GM06990 (cell line): ENCODE data around the gene ZNF862.
A peak's percentile ranks its signal among the peaks of the same experiment; 100 is the strongest.

Source experiments
- DNase-seq: peaks from one replicate; pipeline ENCODE4 v3.0.0-alpha.2; 2011; ENCODE audit not compliant: insufficient read length; ENCODE audit errors: extremely low read depth
- H3K27me3 ChIP-seq: replicated peaks from 2 replicates; pipeline ENCODE4 v1.6.0; 2011; ENCODE audit warnings: low read length; ENCODE audit not compliant: control insufficient read depth, insufficient read depth
- H3K36me3 ChIP-seq: 2 replicates; pipeline ENCODE4 v1.5.1; 2011; ENCODE audit warnings: low read length; ENCODE audit not compliant: control insufficient read depth, insufficient read depth
- H3K4me3 ChIP-seq: replicated peaks from 2 replicates; pipeline ENCODE4 v1.5.1; 2011; ENCODE audit warnings: low read depth, mild to moderate bottlenecking, control low read depth, low read length
- CTCF ChIP-seq: IDR thresholded peaks from 2 replicates; pipeline ENCODE4 v1.5.1; 2011; ENCODE audit warnings: low read length, control low read depth, mild to moderate bottlenecking, inconsistent platforms; ENCODE audit not compliant: insufficient read depth, poor library complexity, severe bottlenecking

ZNF862 gene

DNA sequence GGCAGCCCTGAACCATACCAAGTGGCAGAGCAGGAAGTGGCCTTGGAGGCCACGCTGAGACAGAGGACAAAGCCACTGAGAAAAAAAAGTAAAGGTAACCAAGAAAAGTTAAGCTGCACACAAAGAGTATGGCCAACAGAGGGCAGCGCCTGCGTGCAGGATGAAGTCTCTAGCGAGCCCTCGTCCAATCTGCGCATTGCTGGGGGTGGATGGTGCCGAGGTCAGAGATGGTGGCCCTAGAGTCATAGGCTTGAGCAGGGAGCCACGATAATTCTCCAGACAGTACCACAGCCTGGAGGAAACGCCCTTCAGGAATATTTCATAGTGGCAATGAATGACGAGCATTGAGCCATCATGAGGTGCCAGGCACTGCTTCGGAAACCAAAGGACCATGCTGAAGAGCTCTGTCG is 45.3 kb downstream of the ZNF862 start:
- Histone ChIP-seq H3K4me3 (no peak overlapping the region), H3K27me3 (no peaks in the 10 kb centered on the region), H3K36me3 (peaks cover 2% of the 10 kb centered on the region; the same call in 1 of the 2 replicates)
- TF ChIP-seq CTCF: peak; percentile 62
- DNase-seq: no peak

- Histone ChIP-seq H3K36me3 (peaks cover 2% of the 10 kb centered on the region; the same call in 1 of the 2 replicates), H3K27me3 (no peaks in the 10 kb centered on the region), H3K4me3 (no peak overlapping the region)
- DNase-seq: no peak
- TF ChIP-seq CTCF: no peak
These were observed 45.8 kb downstream of the ZNF862 start for GRCh38 chr7:149884016-149884415.

- no peaks in the 10 kb centered on the region for H3K27me3 ChIP-seq
- H3K4me3 ChIP-seq: no peak overlapping the region
- no peak for DNase-seq
- peaks cover 2% of the 10 kb centered on the region; the same call in 1 of the 2 replicates for H3K36me3 ChIP-seq
- TF ChIP-seq CTCF: no peak
These were observed 46.4 kb downstream of the ZNF862 start for GRCh38 chr7:149884541-149884940.

- no peak for DNase-seq
- Histone ChIP-seq H3K36me3 (no peaks in the 10 kb centered on the region), H3K27me3 (no peaks in the 10 kb centered on the region), H3K4me3 (no peak overlapping the region)
- no peak for TF ChIP-seq CTCF
These were observed 47.2 kb downstream of the ZNF862 start for GRCh38 chr7:149885191-149886017.

- no peaks in the 10 kb centered on the region for H3K27me3 ChIP-seq
- no peak for TF ChIP-seq CTCF
- H3K4me3 ChIP-seq: no peak overlapping the region
- no peak for DNase-seq
- H3K36me3 ChIP-seq: no peaks in the 10 kb centered on the region
These were observed 47.8 kb downstream of the ZNF862 start for GRCh38 chr7:149886018-149886415.
